GM21737 (cell line): ENCODE measurements around the gene ACVR2B.
A peak's percentile ranks its signal among the peaks of the same experiment; 100 is the strongest.

ENCODE experiments used
- ATAC-seq: cut with Tn5 transposase; IDR thresholded peaks from one replicate; pipeline ENCODE4 v1.9.1; 2021; ENCODE audit warnings: mild to moderate bottlenecking, moderate library complexity; ENCODE audit not compliant: unreplicated experiment

The ACVR2B gene

GRCh38 chr3:38480930-38481329, 27.2 kb downstream of the ACVR2B start:
- ATAC-seq, result no peak

GRCh38 chr3:38482951-38483350, 29.3 kb downstream of the ACVR2B start:
- ATAC-seq, result no peak

- ATAC-seq, result peak; percentile 91
Observed at GRCh38 chr3:38487323-38487722, 33.6 kb downstream of the ACVR2B start.

DNA sequence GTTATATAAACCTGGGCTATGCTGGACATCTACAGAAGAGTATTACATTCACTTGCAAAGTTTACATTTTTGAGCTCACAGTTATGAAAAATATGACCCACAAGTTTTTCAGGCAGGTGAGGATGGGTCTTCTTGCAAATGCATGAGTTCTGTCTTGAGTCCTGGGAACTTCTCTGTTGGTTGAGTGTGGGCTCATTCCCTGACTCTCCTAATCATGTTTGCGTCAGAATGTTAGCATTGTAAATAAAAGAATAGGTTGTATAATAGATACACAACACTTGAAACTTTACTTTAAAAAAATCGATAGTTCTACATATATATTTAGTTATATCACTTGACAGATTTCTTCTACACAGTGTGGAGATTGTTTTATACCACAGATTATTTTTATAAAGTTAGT, 35.3 kb downstream of the ACVR2B start:
- ATAC-seq, result no peak

- no peak for ATAC-seq
Observed at GRCh38 chr3:38489766-38490165, 36.1 kb downstream of the ACVR2B start.

DNA sequence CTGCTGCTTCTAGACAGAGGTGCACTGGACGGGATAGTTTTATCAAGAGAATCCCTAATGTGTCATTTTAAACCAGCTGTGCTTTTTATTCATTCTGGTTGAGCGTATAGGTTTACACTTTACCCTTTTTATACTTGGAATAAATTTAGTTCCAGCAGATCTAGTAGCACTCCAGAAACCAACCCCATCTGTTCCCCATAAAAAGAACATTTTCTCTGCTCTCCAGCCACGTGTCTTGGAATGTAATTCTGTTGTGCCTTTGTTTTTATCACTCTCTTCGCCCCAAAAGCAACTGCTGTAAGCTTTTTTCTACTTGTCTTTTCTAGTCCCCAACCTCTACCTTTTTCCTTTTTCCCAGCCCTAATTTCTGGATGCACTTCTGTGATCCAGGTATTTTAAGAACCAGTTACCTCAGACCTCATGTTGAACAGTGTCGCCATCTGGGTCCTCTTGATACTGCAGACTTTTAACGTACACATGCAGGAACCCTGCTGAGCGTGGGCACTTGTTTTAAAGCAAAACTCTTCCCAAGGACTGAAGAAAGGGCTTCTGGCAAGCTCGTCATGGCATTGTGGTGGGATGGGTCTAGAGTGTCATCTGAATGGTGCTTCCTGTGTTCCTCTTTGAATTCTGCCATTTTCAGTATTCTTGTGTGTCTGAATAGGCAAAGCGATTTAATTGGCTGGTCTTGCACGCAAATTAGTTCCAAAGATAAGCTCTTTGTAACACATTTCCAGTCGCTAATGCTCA, 36.8 kb downstream of the ACVR2B start:
- ATAC-seq, result no peak

GRCh38 chr3:38491215-38491614, 37.5 kb downstream of the ACVR2B start:
- no peak for ATAC-seq

- ATAC-seq, result no peak
Observed at GRCh38 chr3:38493031-38493430, 39.3 kb downstream of the ACVR2B start.

DNA sequence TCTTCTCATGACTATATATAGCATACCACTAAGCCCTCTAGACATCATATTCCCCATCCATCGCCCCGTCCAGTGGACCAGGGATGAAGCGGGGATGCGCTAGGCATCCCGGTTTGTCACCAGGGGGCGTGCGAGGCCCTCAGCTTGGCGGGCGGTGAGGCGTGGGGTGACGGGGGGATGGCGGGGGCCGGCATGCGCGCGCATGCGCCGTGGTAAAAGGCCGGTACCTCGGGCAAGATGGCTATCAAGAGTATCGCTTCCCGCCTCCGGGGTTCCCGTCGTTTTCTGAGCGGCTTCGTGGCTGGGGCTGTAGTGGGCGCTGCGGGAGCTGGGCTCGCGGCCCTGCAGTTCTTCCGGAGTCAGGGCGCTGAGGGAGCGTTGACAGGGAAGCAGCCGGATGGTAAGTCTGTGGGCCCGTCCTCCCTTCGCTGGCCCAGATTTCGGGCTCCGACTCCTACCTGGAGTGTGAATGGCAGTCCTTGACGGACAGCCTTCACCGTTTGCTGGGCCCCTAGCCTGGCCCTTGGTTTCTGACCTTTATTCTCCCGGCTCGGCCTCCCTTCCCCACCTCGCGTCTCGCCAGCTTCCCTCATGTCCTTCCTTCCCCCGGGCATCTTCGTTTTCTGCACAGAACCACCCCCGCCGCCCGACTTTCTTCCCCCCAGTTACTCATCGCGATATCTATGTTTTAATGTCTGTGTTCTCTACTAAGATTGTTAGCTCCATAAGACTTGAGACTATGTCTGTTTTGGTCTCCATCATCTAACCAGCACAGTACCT, 42.6 kb downstream of the ACVR2B start, which contains the start of gene EXOG:
Gene EXOG (plus strand): TSS at position 210 of the 780 bp plus-strand sequence. CDS start 28 bp downstream, at position 238.
- peak; percentile 87 for ATAC-seq

GRCh38 chr3:38497031-38497430, 43.3 kb downstream of the ACVR2B start:
- no peak for ATAC-seq

DNA sequence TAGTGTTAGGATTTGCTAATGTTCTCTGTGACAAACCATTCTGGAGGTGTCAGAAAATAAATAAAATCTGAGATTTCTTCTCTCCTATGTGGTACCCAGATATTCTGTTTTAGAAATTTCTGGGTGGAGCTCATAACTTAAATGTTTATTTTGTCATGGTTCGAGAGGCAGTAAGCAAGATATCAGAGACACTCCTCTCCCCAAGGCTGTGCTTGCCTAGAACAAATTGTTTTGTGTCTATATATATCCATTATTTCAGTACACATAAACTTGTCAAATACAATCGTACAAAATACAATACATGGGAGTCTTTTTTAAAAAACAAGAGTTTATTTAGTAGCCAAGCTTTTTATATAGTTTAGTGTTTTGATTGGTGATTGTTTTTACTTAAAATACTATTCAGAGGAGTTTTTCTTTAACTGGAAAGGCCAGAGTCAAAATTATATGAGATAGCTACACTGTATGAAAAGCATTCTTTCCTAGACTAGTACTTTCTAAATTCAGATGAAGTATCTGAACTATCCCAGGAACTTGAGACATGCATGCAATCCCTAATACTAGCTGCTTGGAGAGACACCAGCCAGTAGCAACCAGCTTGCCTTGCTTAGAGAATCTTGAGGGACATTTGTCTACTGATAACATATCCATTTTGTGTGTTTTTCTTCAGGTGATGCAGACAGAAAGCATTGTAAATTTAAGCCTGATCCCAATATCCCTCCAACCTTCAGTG, 47.2 kb downstream of the ACVR2B start:
- ATAC-seq, result no peak

- ATAC-seq, result peak; percentile 98
Observed at GRCh38 chr3:38507120-38507519, 53.4 kb downstream of the ACVR2B start.

- no peak for ATAC-seq
Observed at GRCh38 chr3:38509732-38510131, 56.0 kb downstream of the ACVR2B start.

- no peak for ATAC-seq
Observed at GRCh38 chr3:38510631-38511030, 56.9 kb downstream of the ACVR2B start.

DNA sequence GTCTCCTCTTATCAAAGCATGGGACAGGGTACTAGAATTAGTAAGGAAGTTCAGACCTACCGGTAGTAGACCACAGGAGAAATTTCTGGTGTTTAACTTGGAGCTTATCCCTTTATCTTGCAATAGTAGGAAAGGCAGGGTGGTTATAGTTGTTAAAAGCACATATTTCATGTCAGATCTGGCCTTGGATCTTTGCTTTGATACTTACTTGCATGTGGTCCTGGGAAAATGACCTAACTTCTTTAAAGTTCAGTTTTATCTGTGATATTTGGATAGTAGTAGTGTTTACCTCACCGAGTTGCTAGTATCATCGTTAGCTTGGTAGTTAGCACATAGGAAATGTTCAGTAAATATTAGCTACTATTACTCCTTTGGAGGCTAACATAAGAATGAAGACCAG, 57.9 kb downstream of the ACVR2B start:
- no peak for ATAC-seq

DNA sequence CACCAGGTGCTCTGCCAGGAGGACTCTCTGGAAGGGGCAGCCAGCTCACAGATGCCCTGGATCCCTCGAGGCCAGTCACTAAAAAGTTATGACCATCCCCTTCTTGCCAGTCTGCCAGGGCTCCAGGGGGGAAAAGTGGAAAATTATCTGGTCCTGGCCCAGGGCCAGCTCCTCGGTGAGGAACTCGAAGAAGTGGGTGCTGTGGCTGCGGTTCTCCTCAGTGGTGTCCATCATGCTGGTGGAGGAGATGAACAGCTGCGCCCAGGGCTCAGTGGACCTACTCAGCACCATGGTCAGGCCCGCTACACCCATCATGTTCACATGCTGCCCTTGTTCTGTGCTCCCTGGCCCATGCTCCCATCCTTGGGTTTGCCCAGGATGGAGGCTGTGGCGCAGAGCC, 61.7 kb downstream of the ACVR2B start:
- no peak for ATAC-seq

DNA sequence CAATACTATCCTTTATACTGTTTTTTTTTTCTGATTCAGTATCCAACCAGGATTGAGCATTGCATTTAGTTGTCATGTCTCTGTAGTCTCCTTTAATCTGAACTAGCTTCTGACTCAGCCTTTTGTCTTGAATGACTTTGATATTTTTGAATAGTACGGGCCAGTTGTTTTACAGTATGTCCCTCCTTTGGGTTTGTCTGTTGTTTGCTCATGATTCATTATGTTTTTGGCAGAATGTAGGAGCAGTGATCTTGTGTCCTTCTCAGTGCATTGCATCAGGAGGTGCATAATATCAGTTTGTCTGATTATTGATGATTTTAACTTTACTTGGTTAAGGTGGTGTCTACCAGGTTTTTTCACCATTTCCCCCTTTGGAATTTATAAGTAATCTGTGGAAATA, 63.0 kb downstream of the ACVR2B start:
- ATAC-seq, result no peak

DNA sequence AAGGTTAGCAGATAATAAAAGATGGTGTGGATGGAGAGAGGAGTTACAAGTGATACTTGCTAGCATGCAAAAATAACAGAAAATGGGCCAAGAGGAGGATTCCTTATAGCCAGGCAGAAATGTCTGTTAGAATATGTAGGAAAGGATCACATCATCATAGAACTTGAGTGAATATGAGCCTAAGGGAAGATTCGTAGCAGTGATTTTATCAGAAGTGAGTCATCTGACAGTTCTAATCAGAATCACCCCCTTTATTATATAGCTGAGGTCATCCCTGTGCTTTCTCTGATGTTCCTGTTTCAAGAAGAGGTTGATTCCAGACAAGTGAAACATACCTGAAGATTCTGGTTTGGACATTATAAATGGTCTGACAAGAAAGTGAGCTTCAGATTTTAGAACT, 65.3 kb downstream of the ACVR2B start:
- no peak for ATAC-seq

DNA sequence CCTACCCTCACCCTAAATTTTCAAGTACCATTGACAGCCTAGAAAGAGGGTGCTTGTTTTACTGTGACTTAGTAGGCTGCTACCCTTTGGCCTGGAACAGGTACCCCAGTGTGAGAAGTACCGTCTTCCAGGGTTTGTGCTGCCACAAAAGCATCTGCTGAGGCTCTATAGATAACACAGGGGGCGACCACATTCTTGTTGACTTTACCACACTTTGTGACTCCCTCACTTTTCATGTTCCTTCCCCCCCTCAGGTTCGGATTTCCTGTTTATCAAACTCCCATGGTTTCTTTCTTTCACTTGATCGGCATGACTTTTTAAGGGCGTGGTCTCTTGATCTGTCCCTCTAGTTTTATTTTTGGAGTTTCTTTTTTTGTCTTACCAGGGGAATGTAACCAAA, 66.0 kb downstream of the ACVR2B start:
- no peak for ATAC-seq

DNA sequence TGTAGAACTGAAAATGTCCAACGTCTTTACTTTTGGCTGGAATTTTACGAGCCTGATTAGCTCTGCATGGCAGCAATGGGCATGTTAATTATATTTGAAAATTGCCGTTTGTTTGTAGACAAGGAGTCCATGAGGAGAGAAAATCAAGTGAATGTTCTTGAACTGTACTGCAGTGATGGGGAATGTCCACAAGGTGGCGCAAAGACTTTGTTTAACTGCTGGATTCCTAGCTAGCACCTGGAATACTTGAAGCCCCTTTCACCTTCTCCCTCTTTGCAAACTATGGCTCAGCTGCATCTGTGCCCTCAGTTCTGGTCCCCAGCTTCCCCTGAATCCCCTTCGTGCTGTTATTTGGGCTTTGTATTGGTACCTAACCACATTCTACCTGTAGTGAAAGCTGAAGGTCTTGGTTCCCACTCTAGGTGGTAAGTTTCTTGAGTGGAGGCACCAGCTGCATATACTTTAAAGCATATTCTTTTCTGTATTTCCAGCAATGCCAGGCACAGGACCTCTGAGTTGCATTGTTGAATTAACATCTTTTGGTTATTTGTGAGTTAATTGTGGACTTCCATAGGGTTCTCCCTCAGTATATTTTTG, 67.8 kb downstream of the ACVR2B start:
- ATAC-seq, result no peak

DNA sequence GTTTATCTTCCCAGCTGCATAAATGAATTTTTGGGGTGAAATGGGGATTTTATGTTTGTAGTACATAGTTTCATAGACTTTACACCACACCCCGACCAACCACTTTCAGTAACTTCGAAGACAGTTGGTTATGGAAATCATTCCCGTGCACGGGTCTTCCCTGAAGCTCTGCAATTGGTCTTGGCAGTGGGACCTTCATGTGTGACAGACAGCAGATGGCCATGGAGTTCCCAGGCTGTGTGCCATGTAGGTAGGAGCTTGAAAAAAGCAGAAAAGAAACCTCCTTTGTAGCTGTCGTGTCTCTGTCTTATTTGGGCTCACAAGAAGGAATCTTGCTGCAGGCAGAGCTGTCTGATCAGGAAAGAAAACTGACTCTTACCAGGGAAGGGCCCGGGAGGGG, 68.3 kb downstream of the ACVR2B start:
- no peak for ATAC-seq
